ELR (cell line): ENCODE results near the gene ZMYM2.

Experiments used
- DNase-seq: peaks from one replicate; pipeline ENCODE4 v3.0.0-alpha.2; 2015; ENCODE audit warnings: low read depth

The ZMYM2 gene

DNA sequence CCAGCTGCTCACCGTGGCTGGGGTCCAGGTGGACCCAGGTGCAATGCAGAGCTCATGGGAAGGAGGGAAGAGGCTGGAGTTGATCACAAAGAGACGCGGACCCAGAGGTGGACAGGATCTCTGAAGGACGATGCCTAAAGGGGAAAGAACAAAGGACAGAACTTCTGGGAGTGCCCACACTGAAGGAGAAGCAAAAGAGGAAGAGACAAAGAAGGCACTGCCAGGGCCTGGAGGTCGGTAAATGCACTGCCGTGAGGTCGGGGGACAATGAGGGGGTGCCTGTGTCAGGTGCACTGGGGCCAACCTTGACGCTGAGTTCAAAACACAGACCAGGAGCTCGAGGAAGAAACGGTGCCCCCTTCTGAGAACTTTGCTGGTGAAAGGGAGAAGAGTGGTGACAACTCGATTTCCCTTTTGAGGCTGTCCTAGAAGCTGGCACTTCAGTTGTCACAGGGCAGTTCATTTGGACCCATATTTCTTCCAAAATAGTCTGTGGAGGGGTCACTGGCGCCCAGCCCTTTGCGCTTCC lies 146.7 kb downstream of the ZMYM2 start:
- no peak for DNase-seq

DNA sequence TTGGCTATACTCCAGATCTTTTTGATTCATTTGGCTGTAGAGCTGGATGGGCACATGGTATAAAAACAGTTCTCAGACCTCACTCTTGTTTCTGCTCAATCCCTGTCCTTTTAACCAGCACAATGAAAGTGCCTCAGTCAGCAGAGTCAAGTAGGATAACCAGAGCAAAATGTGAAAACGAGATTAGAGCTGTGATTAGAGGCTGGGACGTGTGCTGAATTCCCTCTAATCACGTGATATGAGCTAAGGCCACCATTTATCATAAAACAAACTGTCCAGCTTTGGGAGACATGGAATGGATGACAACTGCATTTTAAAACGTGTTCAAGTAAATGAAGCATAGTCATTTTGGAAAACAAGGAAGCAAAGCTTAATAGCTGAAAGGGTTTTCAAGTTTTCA lies 148.2 kb downstream of the ZMYM2 start:
- DNase-seq, result no peak

DNA sequence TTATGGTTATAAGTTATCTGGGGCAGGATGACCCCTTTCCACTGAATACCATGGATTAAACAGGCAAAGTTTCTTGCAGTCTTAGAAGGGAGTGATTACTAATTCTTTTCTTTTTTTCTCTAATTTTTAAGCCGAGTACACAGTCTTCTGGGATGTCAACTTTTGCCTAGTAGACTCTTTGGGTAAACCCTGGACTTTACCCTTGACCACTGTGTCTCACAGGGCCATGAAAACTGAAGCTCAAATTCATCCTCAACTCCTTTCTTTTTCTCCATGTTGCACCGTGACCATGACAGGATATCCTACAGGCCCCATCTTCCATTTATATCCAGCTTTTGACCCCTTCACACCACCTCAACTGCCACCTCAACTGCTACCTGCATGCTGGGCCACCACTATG lies 150.5 kb downstream of the ZMYM2 start:
- DNase-seq, result no peak

DNA sequence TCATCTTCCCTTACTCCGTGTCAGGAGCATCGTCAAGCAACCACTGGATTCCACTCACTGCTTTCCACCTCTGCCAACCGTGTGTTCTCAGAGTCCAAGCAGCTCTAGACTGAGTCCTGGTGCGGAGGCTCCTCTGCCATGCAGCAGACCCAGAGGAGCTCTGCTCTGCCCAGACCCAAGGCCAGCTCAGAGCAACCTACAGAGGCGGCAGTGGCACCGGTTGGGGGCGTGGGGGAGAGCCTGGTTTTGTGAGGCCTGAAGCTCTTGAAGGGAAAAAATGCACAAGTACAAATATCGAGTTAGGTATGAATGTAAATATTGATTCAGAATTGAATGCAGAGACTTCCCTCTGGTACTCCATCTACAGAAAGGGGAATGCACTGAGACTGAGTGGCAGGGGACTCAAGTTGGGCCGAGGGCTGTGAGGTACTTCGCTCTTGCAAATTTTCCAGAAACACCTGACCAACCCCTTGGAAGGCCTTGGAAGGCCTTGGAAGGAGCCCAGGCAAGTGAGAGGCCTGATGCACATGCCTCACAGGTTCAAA lies 155.6 kb downstream of the ZMYM2 start:
- DNase-seq, result no peak

DNA sequence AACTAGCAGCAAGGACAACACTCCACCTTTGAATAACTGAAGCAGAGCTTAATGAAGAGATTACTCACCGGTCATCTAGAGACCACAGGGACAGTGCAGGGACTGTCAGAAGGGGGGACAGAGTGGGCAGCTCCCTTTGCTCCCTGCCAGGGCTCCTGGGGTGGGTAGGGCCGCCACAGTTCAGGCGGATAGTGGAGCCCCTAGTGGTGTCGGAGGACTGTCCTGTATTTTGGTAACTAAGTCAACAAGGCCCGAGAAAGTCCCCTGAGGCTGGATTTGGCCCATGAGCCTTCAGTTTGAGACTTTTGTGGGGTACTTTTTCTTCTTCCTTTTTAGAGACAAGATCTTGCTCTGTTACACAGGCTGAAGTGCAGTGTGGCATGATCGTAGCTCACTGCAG lies 157.7 kb downstream of the ZMYM2 start:
- DNase-seq, result no peak

DNA sequence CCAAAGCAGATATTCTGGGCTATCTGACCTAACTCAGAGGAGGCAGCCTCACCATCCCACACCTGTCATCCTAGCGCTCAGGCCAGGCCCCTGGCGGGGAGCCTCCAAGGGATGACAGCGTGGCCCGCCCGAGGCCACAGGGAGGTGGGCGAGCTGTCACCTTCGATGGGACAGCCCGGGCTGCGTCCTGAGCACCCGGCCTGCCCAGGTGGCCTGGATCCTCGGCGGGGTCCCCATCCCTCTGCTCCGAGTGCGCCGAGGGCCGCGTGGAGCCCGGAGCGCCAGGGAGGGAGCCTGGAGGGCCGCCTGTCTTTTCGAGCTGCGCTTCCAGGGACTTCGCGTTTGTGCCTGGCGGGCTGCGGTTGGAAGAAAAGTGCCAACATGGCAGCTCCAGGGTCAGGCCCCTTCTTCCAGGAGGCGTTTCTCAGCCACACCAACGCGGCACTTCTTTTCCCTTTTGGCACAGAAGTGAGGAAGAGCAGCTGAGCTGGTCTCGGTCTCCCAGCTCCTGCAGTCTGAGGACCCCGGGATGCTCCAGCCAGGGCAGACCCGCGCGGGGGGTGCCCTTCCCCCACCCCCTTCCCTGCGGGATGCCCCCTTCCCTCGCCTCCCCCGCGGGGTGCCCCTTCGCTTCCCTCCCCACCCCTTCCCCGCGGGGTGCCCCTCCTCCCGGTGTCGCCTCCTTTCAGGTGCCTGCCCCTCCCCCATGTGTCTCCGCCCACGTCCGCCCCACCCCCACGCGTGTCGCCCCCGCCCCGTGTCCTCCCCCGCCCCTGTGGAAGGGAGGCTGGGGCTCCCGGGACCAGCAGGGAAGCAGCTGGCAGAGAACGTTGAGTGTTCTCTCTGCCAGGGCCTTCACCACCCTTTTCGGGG lies 160.0 kb downstream of the ZMYM2 start:
- DNase-seq, result peak; percentile 30

DNA sequence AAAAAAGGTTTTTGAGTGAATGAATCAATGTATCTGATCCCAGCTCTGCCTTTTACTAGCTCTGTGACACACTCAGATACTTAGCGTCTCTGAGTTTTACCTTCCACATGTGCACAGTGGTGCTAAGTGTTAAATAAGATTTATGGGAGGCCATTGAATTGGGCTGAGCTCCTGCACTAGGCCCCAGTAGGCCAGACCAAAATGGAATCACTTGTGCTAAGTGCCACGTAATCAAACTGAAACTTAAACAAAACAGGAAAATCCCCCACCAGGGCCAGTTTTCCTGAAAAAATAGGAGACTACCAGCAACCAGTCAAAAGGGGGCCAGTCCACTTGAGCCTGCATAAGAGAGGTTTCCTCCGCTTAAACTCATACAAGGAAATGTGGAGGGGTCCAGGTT lies 161.4 kb downstream of the ZMYM2 start:
- DNase-seq, result no peak

DNA sequence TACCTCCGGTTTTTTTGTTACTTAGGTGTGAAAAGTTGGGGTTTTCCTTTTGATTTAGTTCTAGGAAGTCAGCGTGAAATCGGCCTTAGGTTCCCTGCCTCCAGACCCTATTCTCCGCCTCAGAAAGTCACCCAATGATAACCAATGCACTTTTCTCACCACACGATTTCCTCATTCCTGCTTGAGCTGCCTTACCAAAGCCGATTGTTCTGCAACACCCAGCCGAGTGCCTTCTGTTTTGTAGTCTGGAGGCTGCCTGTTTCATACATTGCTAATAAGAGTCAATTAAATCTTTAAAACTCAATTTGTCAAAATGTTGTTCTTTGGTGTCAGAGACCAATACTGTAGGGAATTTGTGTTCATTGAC lies 162.6 kb downstream of the ZMYM2 start:
- DNase-seq, result no peak

DNA sequence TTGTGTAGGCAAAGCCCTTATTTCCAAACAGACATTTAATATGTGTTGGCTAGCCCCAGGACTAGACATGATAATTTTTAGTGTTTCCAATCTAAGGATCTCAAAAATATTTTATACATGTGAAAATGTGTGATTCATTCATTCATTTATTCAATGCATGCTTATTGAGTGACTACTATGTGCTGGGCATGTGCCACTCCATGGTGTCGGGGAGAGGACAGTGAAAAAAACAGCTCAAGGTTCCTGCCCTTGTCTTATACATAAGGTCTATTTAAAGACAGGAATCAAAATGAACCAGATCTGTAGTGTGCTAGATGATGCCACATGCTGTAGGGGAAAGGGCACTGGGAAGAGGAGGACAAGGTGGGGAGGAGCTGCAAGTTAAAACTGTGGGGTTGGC lies 165.8 kb downstream of the ZMYM2 start:
- DNase-seq, result peak; percentile 43

DNA sequence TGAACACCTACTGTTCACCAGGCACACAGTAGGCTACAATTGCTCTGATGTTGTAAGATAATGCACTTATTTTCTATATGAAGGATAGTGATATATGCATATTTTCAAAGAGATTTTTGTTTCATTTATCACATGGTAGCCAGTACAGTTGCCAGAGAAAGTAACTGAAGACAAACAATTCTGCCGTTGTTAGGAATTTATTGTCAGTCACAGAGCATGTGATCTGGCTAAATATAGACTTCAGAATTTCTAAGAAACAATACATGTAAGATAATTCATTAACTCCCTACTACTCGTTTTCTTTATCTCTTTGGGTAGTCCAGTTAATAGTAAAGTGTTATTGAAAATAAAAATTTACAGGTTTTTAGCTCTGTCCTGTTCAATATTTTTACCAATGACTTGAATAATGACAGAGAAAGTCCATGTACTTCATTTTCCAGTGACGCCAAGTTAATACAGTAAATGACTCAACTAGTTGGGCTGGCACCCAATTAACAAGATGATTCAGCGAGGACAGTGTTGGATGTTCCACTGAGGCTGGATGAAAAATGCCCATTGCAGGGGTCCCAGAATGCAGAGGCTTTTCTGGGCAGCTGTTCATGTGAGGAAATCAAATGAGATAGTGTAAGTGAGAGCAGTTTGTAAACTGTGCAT lies 166.7 kb downstream of the ZMYM2 start:
- DNase-seq, result peak; percentile 61

DNA sequence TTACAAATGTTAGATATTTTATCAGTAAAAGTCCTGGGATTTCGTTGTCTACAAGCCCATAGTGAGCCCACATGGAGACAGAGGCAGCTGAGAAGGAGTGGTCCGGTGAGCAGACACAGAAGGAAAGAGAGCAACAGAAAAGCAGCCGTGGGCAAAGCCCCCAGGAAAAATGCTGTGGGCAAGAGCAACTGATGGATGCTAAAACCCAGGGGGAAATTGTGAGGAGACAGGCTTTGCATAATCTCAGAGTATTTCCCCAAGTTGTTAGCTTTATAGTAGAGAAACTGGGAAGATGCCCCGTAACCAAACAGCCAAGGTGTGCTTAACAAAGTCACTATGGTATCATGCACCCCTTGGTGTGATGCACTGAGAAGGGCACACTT lies 167.2 kb downstream of the ZMYM2 start:
- DNase-seq, result no peak

DNA sequence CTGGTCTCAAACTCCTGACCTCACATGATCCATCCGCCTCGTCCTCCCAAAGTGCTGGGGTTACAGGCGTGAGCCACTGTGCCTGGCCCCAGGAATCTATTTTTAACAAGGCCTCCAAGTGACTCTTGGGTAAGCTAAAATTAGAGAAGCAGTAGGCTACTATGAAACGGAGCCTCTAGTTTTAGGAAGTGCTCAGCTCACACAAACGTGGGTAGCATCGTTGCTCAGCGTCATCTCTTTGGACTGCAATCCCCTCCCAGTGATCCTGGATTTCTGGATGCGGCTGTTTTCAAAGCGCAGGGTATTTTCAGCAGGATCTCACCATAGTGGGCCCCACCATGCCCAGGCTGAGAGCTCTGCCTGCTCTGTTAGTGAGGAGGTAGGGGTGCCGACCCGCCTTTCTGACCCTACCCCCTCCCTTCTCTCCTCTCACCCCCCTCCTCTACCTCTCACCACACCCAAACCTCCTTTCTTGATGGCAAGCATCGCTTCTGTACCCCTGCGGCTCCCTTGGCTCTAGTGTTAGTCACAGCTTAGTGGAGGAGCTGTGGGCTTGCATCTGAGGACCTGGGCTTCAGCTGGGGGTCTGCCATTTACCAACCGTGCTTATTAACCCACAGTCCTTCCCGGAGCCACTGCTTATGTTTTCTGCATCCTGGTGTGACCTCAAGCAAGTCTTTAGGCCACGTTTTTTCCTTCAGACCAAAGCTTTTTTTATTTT lies 168.2 kb downstream of the ZMYM2 start:
- DNase-seq, result no peak

DNA sequence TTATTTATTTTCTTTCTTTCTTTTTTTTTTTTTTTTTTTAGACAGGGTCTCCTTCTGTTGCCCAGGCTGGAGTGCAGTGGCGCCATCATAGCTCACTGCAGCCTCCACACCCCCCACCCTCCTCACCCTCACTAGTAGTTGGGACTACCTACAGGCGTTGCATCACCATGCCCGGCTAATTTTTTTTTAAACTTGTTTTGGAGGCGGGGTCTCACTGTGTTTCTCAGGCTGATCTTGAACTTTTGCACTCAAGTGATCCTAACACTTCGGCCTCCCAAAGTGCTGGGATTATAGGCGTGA lies 168.7 kb downstream of the ZMYM2 start:
- no peak for DNase-seq

DNA sequence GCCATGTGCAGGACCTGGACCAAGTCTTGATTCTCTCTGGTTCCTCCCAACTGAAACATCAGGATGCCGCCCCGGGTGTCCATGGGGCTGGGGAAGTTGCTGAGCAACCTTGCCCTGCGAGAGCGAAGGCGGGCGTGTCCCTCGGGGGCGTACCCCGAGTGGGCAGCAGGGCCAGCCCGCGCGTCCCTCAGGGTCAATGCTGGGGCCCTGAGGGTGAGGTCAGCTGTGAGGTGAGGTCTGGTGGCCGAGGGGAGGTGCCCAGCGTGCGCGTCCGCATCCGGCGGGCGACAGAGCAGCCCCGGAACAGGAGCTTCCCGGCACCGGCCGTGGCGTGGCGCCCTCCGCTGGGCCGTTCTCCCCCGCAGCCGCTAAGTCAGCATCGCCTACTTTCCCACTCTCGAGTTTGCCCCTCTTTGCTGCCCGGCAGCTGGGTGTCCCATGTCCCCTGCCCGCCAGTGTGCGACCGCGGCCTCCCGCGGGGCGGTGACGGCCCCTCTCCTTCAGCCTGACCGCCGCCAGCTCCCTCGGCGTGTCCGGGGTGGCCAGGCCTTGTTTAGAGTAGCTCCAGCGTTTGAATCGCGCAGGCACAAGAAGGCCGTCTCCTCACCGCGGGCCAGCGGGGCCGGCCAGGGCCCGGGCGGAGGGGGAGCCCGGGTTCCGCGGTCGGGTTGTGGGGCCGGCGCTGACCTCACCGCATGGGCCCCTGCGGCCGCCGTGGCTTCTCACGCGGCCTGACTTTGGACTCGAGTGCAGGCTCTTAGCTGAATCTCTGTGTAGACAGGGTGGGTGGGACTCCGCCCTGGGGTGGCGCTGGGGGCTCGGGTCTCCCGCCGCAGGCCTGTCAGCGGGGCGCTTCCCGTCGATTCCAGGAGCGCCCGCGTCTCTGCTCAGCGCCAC lies 169.3 kb downstream of the ZMYM2 start:
- peak; percentile 67 for DNase-seq

DNA sequence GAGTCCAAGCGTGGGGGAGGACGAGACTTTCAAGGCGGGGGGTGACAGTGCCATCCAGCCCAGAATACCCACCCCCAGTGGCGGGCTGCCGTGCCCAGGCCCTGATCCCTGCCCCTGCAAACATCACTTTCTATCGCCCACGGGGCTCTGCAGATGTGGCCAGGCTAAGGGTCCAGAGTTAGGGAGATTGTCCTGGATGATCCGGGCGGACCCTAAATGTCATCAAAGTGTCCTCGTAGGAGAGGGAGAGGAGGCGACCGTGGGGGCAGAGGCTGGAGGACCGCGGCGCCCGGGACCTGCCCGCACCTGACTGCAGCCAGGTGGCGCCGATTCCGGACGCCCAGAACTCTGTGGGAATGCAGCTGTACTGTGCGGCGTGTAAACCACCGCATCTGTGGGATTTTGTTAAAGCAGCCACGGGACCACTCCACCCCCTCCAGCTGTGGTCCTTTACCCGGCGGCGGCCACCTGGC lies 170.0 kb downstream of the ZMYM2 start:
- no peak for DNase-seq

DNA sequence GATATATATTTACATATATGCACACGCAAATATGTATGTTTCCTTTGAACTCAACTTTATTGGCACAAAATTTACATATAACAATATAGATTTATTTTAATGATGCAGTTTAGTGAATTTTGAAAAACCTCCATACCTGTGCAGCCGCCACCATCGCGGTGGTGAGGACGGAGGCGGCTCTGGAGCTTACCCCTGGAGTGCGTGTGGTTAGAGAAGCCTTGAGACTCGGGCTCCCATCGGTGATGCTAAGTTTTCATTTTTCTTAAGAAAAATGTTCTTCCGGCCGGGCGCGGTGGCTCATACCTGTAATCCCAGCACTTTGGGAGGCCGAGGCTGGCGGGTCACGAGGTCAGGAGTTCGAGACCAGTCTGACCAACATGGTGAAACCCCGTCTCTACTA lies 170.5 kb downstream of the ZMYM2 start:
- DNase-seq, result no peak

DNA sequence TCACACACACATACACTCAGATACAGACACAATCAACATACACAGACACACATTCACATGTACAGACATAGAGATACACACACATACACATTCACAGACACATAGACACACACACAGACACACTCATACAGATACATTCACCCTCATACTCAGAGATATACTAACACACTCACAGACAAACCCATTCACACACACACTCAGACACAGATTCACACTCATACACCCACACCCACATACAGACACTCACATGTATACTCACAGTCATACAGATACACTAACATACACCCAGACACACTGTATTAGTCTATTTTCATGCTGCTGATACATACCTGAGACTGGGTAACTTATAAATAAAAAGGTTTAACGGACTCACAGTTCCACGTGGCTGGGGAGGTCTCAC lies 171.5 kb downstream of the ZMYM2 start:
- DNase-seq, result no peak

DNA sequence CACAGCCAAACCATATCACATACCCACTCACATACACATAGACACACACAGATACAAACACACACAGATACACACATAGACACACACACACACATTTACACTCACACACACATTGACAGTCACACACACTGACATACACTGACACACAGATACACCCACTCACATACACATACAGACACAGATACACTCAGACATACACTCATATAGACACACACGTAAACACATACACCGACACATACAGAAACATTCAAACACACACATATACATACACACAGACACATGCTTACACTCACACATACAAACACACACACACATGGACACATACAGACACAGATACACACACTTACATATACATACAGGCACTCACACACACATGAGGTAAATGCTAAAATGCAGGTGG lies 172.1 kb downstream of the ZMYM2 start:
- no peak for DNase-seq

DNA sequence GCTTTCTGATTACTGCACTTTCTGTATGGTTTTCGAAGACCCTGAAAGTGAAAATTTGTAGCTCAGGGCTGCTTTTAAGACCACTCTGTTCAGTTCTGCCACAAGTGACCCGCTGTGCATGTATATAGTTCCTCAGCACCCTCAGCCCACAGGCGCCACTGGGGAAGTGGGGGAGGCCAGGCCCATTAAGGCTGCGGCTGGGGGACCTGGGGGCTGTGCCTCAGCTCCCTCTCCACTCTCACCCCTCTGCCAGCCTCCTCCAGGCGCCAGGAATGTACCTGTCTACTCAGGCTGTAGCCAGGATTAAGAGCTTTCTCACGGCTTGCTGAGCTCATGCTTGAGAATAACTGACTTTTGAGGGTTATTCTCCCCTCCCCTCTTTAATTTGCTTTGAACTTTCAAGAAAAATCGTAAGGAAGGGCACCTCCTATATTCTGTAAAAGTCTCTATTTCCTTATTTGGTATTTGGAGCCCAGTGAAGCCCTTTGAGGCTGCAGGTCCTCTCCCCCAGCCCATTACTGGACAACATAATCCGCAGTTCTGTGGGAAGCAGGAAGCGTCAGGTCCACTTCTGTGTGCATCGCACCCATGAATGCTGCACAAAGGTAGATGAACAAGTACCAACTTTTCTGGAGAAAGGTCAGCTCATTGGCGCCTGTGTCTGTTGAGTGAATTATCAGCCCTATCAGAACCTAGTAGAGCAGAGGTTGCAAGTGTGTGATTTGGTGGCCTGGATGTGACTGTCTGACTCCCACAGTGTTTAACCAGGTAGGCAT lies 172.7 kb downstream of the ZMYM2 start:
- DNase-seq, result no peak

DNA sequence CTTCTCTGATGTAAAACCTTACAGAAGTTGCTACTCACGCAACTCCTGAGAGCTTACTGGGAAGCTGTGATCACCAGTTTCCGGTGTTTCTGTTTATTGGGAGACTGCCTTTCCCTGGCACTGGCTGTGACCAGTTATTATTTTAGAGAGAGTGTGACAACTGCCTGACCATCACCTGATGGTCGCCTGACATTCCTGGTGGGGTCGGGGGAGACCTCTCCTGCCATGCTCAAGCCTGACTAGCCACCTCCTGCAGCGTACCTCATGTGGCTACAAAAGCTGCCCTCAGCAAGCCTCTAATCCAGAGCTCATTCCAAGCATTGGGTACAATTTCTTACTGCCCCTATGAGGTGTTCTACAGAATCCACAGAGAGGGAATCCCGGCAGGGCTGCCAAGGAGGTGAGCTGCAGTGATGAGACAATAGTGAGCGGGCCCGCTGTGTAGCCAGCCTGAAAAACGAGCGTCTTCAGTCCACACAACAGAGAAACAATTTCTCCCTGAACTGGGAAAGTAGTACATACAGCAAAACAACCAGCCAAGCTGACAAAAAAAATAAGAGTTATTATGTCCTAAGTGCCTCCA lies 173.6 kb downstream of the ZMYM2 start:
- DNase-seq, result no peak
